Epidermal melanocyte (primary cell): ENCODE measurements around the gene MICALL1.

ENCODE experiments used
- DNase-seq: peaks from one replicate; pipeline ENCODE4 v3.0.0; 2011; ENCODE audit warnings: low spot score; ENCODE audit not compliant: insufficient read length

Gene MICALL1

DNA sequence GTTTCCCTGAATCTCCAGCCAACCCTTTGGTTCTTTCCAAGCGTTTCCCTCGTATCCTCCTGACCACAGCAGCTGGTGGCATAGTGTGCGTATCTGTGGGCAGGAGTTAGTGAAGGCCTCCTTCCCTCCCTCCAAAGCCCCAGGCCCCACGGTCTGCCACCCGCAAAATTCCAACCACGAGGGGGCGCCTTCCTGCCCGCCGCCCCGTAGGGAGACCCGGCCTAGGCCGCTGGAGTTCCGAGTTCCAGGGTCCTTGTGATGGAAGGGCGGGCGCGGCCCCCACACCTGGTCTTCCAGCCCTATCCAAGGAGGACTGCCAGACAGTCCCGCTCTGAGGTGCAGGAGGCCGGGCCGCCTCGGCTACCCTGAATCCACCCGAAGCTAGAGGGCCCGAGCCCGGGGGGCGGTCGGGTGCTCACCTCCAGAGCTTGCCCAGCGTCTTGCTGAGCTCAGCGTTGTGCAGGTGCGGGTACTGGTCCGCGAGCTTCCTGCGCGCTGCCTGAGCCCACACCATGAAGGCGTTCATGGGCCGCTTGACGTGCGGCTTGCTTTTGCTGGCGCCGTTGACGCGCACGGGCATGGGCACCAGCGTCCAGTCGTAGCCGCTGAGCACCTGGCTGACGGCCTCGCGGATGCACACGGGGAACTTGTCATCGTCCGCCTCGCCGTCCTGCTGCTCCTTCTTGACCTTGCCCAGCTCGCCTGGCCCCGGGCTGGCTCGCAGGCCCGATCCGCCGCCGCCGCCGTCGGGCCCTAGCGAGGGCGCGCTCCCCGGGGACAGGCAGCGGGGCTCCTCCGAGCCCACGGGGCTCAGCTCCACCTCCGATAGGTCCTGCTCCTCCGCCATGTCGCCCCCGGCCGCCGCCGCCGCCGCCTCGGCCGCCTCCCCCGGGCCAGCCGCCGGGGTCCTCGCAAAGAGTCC lies 77.1 kb downstream of the MICALL1 start:
- no peak for DNase-seq

DNA sequence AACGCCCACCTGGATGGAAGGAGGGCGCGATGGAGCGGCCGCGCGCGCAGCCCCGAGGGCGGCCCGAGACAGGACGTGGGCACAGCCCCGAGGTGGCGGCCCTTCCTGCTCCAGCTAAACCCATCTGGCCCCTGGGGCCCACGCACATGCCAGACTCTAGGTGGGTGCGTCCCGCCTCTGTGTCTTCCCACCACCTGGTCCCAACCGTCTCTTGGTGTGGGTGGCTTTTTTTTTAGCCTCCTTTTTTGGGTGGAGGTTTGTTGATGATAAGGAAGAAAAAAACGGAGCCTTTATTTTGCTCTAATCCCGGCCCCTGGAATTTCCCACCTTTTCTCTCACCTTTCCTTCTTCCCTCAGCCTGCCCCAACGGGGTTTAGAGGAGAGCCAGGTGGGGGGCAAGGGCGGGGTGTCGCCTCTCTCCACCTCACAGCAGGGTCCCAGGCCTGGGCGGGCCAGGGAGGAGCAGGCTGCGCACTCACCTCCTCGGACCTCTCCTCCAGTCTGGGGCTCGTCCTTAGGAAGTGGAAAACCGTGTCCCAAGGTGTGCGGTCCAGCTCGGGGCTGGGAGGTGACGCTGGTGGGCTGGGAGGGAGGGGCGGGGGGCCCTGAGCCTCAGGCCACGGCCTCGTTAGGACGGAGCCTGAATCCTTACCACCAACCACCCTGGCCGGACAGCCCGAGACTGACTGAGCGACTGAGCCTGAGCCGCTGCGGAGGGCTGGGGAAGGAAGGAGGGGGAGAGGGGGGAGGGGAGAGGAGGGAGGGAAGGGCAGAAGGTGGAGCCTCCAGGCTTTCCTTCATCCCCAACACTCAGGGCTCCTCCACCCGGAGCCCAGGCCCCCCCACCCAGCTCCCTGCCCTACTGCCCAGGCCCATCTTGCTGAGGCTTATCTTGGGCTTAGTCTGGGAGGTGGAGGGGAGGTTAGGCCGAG lies 78.0 kb downstream of the MICALL1 start, which contains the start of gene SOX10:
Gene SOX10, minus strand, starts transcription at position 696 of the 932 bp plus-strand sequence. CDS start 771 bp downstream, outside the sequence.
- DNase-seq: peak; percentile 71

DNA sequence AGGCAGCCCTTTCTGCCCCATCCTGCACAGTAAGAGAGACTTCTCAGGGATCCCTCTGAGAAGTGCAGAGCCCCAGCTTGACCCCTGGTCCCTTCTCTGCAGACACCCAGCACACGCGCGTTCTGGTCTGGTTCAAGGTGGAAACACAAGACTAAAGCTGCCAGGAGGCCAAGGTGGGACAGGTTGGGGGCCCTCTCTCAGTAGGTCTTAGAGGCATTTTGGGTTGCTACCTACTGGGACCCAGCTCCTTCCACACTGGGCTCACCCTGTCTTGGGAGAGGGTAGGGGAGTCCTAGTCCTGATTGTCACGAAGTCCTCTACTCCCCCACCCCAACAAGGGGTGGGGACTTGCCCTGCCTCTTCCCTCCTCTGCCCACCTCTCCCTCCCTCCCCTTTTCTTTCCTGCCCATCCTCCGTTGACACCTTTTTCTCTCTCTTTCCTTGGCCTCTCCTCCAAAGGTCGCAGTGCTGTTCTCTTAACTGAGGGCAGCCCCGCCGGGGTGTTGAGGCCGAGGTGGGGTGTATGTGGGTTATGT lies 79.0 kb downstream of the MICALL1 start:
- no peak for DNase-seq

DNA sequence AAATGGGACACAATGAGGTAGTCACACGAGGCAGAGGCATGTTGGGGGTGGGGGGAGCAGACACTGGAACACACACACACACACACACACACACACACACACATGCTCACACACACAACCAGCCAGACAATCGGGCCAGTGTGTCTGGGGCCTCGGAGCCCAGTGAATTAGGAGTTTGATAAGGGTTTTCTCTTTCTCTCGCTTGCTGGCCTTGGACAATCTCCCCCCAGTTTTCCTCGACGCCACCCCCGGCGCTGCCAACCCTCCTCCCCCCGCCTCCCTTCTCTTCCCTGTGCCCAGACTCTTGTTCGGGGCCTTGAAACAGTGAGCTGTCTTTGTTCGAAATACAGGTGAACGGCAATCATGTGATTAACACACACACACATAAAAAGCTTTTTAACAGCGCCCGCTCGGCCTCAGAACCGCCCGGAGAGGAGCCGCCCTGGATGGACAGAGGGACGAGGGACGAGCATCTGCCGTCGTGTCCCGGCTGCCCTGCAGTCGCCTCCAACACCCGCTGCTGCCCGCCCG lies 79.7 kb downstream of the MICALL1 start:
- peak; percentile 78 for DNase-seq

- DNase-seq: no peak
Measured at GRCh38 chr22:37986371-37986770, 80.3 kb downstream of the MICALL1 start.

GRCh38 chr22:37989146-37990045 lies 83.3 kb downstream of the MICALL1 start:
- DNase-seq: no peak

- no peak for DNase-seq
Measured at GRCh38 chr22:37990301-37990700, 84.2 kb downstream of the MICALL1 start.

- no peak for DNase-seq
Measured at GRCh38 chr22:37990862-37991261, 84.8 kb downstream of the MICALL1 start.

DNA sequence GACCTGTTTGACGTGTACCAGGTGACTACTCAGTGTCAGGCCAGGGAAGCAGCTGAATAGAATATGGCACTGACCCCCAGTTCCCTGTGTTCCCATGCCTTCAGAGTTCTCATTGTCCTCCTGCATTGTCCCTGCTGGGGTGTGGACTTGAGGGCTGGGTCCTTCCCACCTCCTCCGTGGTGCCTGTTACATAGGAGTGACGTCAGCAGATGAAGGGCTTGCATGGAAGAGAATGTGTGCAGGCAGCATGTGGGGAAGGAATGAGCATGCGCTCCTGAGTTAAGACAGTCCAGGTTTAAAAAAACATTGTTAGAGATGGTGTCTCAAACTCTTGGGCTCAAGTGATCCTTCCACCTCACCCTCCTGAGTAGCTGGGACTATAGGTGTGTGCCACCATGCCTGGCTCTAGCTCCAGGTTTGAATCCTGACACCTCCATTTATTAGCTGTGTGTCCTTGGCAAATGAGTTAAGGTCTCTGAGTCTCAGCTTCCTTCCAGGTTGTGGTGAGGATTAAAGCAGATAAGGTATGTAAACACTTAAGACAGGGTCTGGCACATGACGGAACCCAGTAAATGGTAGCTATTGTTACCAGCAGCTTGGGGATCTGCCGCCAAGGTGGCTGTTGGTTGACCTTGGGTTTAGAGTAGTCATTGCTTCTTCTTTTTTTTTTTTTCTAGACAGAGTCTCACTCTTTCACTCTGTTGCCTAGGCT lies 85.8 kb downstream of the MICALL1 start:
- DNase-seq: no peak
